Ishikawa (cell line): ENCODE measurements around the gene RNF141.

Source experiments
- CEBPB ChIP-seq: IDR thresholded peaks from 2 replicates; pipeline ENCODE4 v1.6.1; 2012
- CREB1 ChIP-seq: IDR thresholded peaks from 2 replicates; pipeline ENCODE4 v1.6.1; 2012; ENCODE audit warnings: low read depth
- EGR1 ChIP-seq: IDR thresholded peaks from 2 replicates; pipeline ENCODE4 v1.6.1; 2012
- EP300 ChIP-seq: IDR thresholded peaks from 2 replicates; pipeline ENCODE4 v1.6.1; 2012; ENCODE audit warnings: borderline replicate concordance
- FOXM1 ChIP-seq: IDR thresholded peaks from 2 replicates; pipeline ENCODE4 v1.6.1; 2012; ENCODE audit warnings: low read depth, borderline replicate concordance
- MAX ChIP-seq: IDR thresholded peaks from 2 replicates; pipeline ENCODE4 v1.6.1; 2012
- TCF12 ChIP-seq: IDR thresholded peaks from 2 replicates; pipeline ENCODE4 v1.6.1; 2012; ENCODE audit warnings: low read depth
- TEAD4 ChIP-seq: IDR thresholded peaks from 2 replicates; pipeline ENCODE4 v1.6.1; 2012
- USF1 ChIP-seq: IDR thresholded peaks from 2 replicates; pipeline ENCODE4 v1.6.1; 2012
- ZBTB7A ChIP-seq: IDR thresholded peaks from 2 replicates; pipeline ENCODE4 v1.6.1; 2012; ENCODE audit warnings: low read depth
- TF ChIP-seq, protein P1 (sequence below): IDR thresholded peaks from 2 replicates; pipeline ENCODE4 v1.6.1; 2012; ENCODE audit warnings: low read depth, mild to moderate bottlenecking

DNA sequence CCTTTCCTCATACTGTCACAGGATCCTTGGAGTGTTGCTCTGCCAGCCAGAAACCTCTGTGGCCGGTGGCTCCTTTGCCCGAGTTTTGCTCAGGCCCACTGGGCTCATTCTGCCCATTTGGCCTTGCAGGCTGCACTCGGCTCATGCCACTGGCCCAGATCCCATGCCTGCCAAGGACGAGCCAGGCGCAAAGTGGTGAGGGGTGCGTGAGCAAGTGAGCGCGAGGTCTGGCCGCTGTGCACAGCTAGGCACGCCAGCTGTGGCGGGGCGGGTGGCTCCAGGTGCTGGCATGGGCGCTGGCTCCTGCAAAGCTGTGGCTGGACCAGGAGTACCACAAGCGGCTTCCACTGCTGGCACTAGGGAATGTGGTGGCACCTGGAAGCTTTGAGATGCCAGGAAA is 2.8 kb upstream of the RNF141 start:
- TF ChIP-seq EP300, result no peak
- TF ChIP-seq USF1, result no peak
- no peak for TF ChIP-seq TCF12
- TF ChIP-seq TEAD4, result no peak
- no peak for TF ChIP-seq ZBTB7A
- TF ChIP-seq, protein P1, sequence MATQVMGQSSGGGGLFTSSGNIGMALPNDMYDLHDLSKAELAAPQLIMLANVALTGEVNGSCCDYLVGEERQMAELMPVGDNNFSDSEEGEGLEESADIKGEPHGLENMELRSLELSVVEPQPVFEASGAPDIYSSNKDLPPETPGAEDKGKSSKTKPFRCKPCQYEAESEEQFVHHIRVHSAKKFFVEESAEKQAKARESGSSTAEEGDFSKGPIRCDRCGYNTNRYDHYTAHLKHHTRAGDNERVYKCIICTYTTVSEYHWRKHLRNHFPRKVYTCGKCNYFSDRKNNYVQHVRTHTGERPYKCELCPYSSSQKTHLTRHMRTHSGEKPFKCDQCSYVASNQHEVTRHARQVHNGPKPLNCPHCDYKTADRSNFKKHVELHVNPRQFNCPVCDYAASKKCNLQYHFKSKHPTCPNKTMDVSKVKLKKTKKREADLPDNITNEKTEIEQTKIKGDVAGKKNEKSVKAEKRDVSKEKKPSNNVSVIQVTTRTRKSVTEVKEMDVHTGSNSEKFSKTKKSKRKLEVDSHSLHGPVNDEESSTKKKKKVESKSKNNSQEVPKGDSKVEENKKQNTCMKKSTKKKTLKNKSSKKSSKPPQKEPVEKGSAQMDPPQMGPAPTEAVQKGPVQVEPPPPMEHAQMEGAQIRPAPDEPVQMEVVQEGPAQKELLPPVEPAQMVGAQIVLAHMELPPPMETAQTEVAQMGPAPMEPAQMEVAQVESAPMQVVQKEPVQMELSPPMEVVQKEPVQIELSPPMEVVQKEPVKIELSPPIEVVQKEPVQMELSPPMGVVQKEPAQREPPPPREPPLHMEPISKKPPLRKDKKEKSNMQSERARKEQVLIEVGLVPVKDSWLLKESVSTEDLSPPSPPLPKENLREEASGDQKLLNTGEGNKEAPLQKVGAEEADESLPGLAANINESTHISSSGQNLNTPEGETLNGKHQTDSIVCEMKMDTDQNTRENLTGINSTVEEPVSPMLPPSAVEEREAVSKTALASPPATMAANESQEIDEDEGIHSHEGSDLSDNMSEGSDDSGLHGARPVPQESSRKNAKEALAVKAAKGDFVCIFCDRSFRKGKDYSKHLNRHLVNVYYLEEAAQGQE, result no peak
- no peak for TF ChIP-seq CEBPB
- TF ChIP-seq MAX, result no peak
- no peak for TF ChIP-seq FOXM1
- TF ChIP-seq EGR1, result no peak
- no peak for TF ChIP-seq CREB1
